OCI-LY3 (cell line): Measurements from ENCODE around the gene LRP1B.

Experiments used
- H2AFZ ChIP-seq: fragments of 200-600, 300-600 bp; shearing (Covaris generic); 2 replicates; pipeline ENCODE4 v1.6.0; 2014; ENCODE audit warnings: antibody characterized with exemption, low read depth, low read length
- H3K27ac ChIP-seq: fragments of 200-600, 300-600 bp; sonication (generic); 2 replicates; pipeline ENCODE4 v1.5.1; 2014; ENCODE audit warnings: mild to moderate bottlenecking, low read length, moderate library complexity, mixed read lengths
- H3K27me3 ChIP-seq: fragments of 200-600, 300-600 bp; sonication (generic); 2 replicates; pipeline ENCODE4 v1.6.1; 2014; ENCODE audit warnings: low read depth, low read length, mixed read lengths
- H3K36me3 ChIP-seq: fragments of 200-600, 300-600 bp; sonication (generic); replicated peaks from 2 replicates; pipeline ENCODE3; 2014; ENCODE audit warnings: low read depth, low read length, mixed read lengths
- H3K4me1 ChIP-seq: fragments of 300-600, 200-600 bp; sonication (generic); 2 replicates; pipeline ENCODE4 v1.6.1; 2014; ENCODE audit warnings: low read length, mixed read lengths
- H3K4me2 ChIP-seq: fragments of 200-600, 300-600 bp; sonication (generic); 2 replicates; pipeline ENCODE4 v1.6.1; 2014; ENCODE audit warnings: low read length, mixed read lengths
- H3K4me3 ChIP-seq: fragments of 300-600, 200-600 bp; sonication (generic); 2 replicates; pipeline ENCODE4 v1.5.1; 2014; ENCODE audit warnings: antibody characterized with exemption, mild to moderate bottlenecking, low read length, moderate library complexity
- H3K79me2 ChIP-seq: fragments of 300-600, 200-600 bp; shearing (Covaris generic); 2 replicates; pipeline ENCODE4 v1.6.1; 2014; ENCODE audit warnings: mild to moderate bottlenecking, low read length, mixed read lengths
- H3K9ac ChIP-seq: fragments of 300-600, 200-600 bp; shearing (Covaris generic); 2 replicates; pipeline ENCODE4 v1.6.0; 2014; ENCODE audit warnings: mild to moderate bottlenecking, low read length, moderate library complexity
- H3K9me3 ChIP-seq: fragments of 200-600, 300-600 bp; shearing (Covaris generic); 2 replicates; pipeline ENCODE4 v1.6.1; 2014; ENCODE audit warnings: low read length, mixed read lengths; ENCODE audit not compliant: insufficient read depth
- H4K20me1 ChIP-seq: fragments of 200-600, 300-600 bp; sonication (generic); 2 replicates; pipeline ENCODE4 v1.6.1; 2016; ENCODE audit warnings: low read length, mixed read lengths; ENCODE audit not compliant: insufficient read depth
- EZH2phosphoT487 ChIP-seq: fragments of 200-600 bp; shearing (Covaris generic); IDR thresholded peaks from 2 replicates; pipeline ENCODE4 v1.6.1; 2018; ENCODE audit warnings: antibody characterized with exemption, mixed run types, low read depth
- TF ChIP-seq, protein P1 (sequence below): fragments of 200-600, 300-600 bp; sonication (generic); IDR thresholded peaks from 2 replicates; pipeline ENCODE4 v1.5.1; 2014; ENCODE audit warnings: antibody characterized with exemption, low read length, low read depth

The LRP1B gene

DNA sequence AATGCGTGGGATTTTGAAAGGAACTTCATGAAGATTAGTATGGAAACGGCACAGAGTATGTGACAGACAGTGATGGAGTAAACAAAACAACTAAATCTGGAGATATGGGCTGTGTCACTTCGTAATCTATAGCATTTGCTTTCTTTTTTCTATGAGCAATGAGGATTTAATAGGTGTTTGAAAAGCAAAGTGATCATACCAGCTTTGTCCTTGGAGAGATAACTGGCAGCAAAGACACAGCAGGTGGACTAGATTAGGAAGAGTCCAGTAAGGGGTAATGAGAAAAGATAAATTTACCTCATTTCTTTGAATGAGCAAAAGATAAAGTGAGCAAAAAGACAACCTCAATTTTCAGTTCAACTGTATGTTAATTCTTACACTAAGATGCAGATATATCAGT is 199.0 kb downstream of the LRP1B start:
- Histone ChIP-seq H3K4me3 (no peak overlapping the region), H3K79me2 (no peaks in the 10 kb centered on the region), H3K9me3 (no peaks in the 10 kb centered on the region), H3K4me2 (no peak overlapping the region), H3K27ac (no peak overlapping the region), H3K4me1 (no peaks in the 10 kb centered on the region), H3K36me3 (no peaks in the 10 kb centered on the region), H4K20me1 (no peaks in the 10 kb centered on the region), H2AFZ (no peak overlapping the region), H3K9ac (no peak overlapping the region), H3K27me3 (no peaks in the 10 kb centered on the region)
- TF ChIP-seq, protein P1, sequence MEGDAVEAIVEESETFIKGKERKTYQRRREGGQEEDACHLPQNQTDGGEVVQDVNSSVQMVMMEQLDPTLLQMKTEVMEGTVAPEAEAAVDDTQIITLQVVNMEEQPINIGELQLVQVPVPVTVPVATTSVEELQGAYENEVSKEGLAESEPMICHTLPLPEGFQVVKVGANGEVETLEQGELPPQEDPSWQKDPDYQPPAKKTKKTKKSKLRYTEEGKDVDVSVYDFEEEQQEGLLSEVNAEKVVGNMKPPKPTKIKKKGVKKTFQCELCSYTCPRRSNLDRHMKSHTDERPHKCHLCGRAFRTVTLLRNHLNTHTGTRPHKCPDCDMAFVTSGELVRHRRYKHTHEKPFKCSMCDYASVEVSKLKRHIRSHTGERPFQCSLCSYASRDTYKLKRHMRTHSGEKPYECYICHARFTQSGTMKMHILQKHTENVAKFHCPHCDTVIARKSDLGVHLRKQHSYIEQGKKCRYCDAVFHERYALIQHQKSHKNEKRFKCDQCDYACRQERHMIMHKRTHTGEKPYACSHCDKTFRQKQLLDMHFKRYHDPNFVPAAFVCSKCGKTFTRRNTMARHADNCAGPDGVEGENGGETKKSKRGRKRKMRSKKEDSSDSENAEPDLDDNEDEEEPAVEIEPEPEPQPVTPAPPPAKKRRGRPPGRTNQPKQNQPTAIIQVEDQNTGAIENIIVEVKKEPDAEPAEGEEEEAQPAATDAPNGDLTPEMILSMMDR, result no peak
- no peak for TF ChIP-seq EZH2phosphoT487

DNA sequence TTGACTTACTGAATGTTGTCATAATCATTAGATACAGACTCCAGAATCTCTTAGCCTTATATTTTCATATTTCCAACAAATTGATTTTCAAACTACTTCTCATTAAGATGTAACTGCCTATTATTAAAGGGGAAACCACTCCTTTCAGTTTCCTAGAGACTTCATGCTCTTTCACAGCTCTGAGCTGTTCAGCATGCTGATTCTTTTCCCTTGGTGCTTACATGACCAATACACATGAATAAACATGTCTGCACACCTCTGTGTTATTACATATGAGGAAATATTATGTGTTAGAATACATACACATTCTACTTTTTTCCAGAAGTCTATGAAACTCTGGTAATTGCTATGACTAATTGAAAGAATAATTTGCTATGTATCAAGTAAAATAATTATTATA is 200.0 kb downstream of the LRP1B start:
- no peaks in the 10 kb centered on the region for H3K9me3 ChIP-seq
- no peaks in the 10 kb centered on the region for H3K79me2 ChIP-seq
- no peak overlapping the region for H3K9ac ChIP-seq
- no peaks in the 10 kb centered on the region for H3K27me3 ChIP-seq
- H2AFZ ChIP-seq, result no peak overlapping the region
- H3K4me2 ChIP-seq, result no peak overlapping the region
- no peak overlapping the region for H3K27ac ChIP-seq
- no peaks in the 10 kb centered on the region for H3K4me1 ChIP-seq
- H3K36me3 ChIP-seq, result no peaks in the 10 kb centered on the region
- TF ChIP-seq, protein P1, result no peak
- TF ChIP-seq EZH2phosphoT487, result no peak
- no peaks in the 10 kb centered on the region for H4K20me1 ChIP-seq
- no peak overlapping the region for H3K4me3 ChIP-seq

DNA sequence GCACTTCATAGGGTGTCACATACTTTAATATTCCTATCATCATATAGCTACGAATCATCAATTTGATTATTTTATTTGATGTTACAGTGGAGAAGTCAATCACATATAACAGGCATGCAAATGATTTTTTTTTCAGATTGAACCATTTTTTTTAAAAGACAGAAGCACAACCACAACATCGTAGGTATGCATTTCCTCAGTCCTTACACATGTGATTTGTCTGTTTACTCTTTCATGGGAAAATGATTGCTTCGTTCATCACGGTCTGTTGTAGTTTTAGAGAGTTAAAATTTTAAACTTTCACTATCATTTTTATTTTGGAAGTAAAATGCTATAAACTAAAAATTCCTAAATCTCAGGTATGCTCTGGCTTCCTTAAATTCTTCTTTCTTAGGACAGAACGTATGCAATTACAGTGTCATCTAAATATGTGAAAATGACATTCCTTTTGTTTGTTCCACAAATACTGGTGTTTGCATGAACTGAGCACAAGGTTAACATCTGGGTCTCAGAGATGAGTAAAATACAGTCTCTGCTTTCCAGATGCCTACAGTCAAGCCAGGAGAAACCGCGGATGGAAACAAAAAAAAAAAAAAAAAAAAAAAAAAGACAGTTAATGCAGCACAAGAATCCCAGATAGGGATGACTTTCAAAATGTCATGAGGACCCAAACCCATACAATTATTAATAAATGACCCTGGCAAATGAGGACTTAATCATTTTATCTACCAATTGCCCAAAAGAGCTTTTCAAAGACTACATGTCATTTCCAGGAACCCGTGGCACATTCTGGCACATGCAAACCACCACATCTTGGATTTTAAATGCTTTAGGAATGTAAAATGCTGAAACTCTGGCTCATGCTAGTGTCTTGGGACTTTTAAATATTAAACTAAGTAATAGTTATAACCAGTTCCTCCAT is 201.2 kb downstream of the LRP1B start:
- TF ChIP-seq EZH2phosphoT487, result no peak
- TF ChIP-seq, protein P1, result no peak
- Histone ChIP-seq H3K27me3 (no peaks in the 10 kb centered on the region), H3K36me3 (no peaks in the 10 kb centered on the region), H4K20me1 (no peaks in the 10 kb centered on the region), H3K4me1 (no peaks in the 10 kb centered on the region), H3K4me2 (no peak overlapping the region), H3K27ac (no peak overlapping the region), H3K4me3 (no peak overlapping the region), H3K9ac (no peak overlapping the region), H3K9me3 (no peaks in the 10 kb centered on the region), H2AFZ (no peak overlapping the region), H3K79me2 (no peaks in the 10 kb centered on the region)

DNA sequence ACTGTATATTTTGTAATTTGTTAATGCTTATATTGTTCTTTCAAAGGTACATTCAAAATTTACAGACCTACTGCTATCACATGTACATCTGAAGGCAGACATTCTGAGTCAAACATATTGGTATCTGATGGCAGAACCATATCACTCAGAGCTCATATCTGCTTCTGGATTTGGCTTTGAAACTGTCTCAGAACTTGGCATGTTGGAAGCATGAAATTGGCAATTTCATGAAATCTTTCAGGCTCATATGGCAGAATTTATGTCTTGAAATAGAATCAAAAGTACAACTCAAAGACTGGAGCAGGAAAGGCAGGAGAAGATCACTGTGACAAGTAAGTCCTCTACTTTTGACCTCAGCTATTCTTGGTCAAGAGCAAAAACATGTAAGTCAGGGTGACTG is 202.3 kb downstream of the LRP1B start:
- Histone ChIP-seq H3K79me2 (no peaks in the 10 kb centered on the region), H3K4me1 (no peaks in the 10 kb centered on the region), H3K36me3 (no peaks in the 10 kb centered on the region), H3K9ac (no peak overlapping the region), H3K9me3 (no peaks in the 10 kb centered on the region), H3K27ac (no peak overlapping the region), H3K4me3 (no peak overlapping the region), H3K4me2 (no peak overlapping the region), H2AFZ (no peak overlapping the region), H3K27me3 (no peaks in the 10 kb centered on the region), H4K20me1 (no peaks in the 10 kb centered on the region)
- no peak for TF ChIP-seq EZH2phosphoT487
- TF ChIP-seq, protein P1, result no peak
